ENCODE results near the gene PROX1. TPM values are rescaled to one million over a fixed set of nuclear protein-coding genes. Genes with fewer than 3 reads are reported as not detected.

PROX1 gene
- total and polyA plus RNA-seq, 2 of the 8 experiments (the other 6 are each of a cell fraction or from before 2014, with no cell fraction given): 0.30 to 2.0 TPM

DNA sequence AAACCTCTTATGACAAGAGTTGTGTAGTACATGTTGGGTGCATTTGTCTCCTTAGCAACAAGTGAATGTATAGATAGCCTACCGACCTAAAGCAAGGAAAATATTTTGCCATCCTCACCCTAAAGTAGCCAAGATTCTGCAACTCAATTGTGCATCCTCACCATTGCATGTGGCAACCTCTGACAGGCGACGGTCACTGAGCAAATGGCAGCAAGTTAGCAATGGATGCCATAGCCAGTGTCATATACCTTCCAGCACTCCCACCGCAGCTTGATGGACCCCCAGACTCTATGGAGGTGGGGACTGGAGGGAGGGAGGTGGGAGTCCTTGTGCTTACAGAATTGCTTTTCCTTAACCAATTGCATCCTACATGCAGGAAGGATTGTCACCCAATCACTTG is 17.0 kb downstream of the PROX1 start:
- ChIA-PET CTCF (ENCODE audit: partially characterized antibody) (interaction anchor here (1.6 to 3.1 kb wide), 2 partner anchors 10 to 118 kb away, joined by 6 to 11 read pairs; no protein-coding TSS in a partner anchor), POLR2A (ENCODE audit: partially characterized antibody) (interaction anchor here (1.1 kb wide), 1 partner anchor 15 kb away, joined by 4 read pairs; no protein-coding TSS in a partner anchor)
- H2BK20ac ChIP-seq (ENCODE audit: low read length): no peak overlapping the region
- no peaks in the 10 kb centered on the region for H3K23me2 ChIP-seq (ENCODE audit: low read depth, low read length)
- no peaks in the 10 kb centered on the region for H3K9me3 ChIP-seq (ENCODE audit: insufficient read depth in 2 of 2, low read depth in 1 of 2, low read length in 1 of 2)
- no peak overlapping the region for H3K23ac ChIP-seq (ENCODE audit: insufficient read length)
- H4K20me1 ChIP-seq (replicated peaks in 1 of 2; ENCODE audit: control insufficient read depth in 1 of 2, insufficient read depth in 2 of 2, low read length in 2 of 2): no peaks in the 10 kb centered on the region
- no peak overlapping the region for H4K91ac ChIP-seq (replicated peaks; ENCODE audit: insufficient read length, low read length)
- FAIRE-seq (no peak), DNase-seq (ENCODE audit: low read depth in 1 of 2, low spot score in 2 of 2) (no peak)
- no peaks in the 10 kb centered on the region for H3K79me2 ChIP-seq (ENCODE audit: control insufficient read depth in 1 of 2, insufficient read depth in 2 of 2, low read length in 2 of 2)
- no peak overlapping the region for H4K5ac ChIP-seq (ENCODE audit: insufficient read length, low read depth, low read length)
- 97% methylated on average over 4 of the region's 4 CpGs; no CpG with 5 or more reads in 1 of the 2 experiments for WGBS, 2 experiments (ENCODE audit: extremely low coverage in 1 of 2, insufficient coverage in 1 of 2, insufficient read length in 1 of 2, insufficient replicate concordance in 2 of 2, low coverage in 1 of 2, low lambda C conversion rate in 2 of 2, missing lambda C conversion rate in 1 of 2)
- H2BK5ac ChIP-seq (ENCODE audit: low read depth, low read length): no peak overlapping the region
- no peak overlapping the region for H3K27ac ChIP-seq (ENCODE audit: low read depth, low read length)
- H3K4me1 ChIP-seq (replicated peaks in 1 of 4; ENCODE audit: control insufficient read depth in 3 of 4, insufficient read depth in 4 of 4, low read length in 3 of 4): peaks cover 0 to 3% (median 0%) of the 10 kb centered on the region in 4 experiments; a peak in 1 of 7 replicates
- no peak overlapping the region for H4K8ac ChIP-seq (ENCODE audit: extremely low read depth, insufficient read depth, low read length)
- H3K14ac ChIP-seq (ENCODE audit: insufficient read length): no peak overlapping the region
- H2BK120ac ChIP-seq (replicated peaks; ENCODE audit: low read depth, low read length): no peak overlapping the region
- no peaks in the 10 kb centered on the region for H3K27me3 ChIP-seq (replicated peaks in 1 of 4; ENCODE audit: control insufficient read depth in 3 of 4, extremely low read depth in 1 of 4, insufficient read depth in 3 of 4, low read length in 3 of 4)
- no peak overlapping the region for H2BK12ac ChIP-seq (ENCODE audit: low read depth, low read length)
- H3K4ac ChIP-seq (replicated peaks; ENCODE audit: insufficient read length, low read depth, low read length): no peak overlapping the region
- H3K4me2 ChIP-seq (ENCODE audit: insufficient read depth in 1 of 2, low read depth in 2 of 2, low read length in 2 of 2): no peak overlapping the region
- no peaks in the 10 kb centered on the region for H3K79me1 ChIP-seq (ENCODE audit: low read depth, low read length)
- H3K56ac ChIP-seq (replicated peaks; ENCODE audit: insufficient read length, low read depth, low read length): no peak overlapping the region
- H3K4me3 ChIP-seq (ENCODE audit: extremely low read depth in 1 of 4, insufficient read depth in 2 of 4, low read depth in 3 of 4, low read length in 4 of 4): no peak overlapping the region
- H3K36me3 ChIP-seq (ENCODE audit: control insufficient read depth in 2 of 4, insufficient read depth in 4 of 4, low read length in 3 of 4): no peaks in the 10 kb centered on the region
- no peak overlapping the region for H3K9ac ChIP-seq (replicated peaks in 1 of 4; ENCODE audit: extremely low read depth in 1 of 4, low read depth in 3 of 4, low read length in 3 of 4)
- H2AFZ ChIP-seq (ENCODE audit: low read length): no peak overlapping the region
- no peak for TF ChIP-seq BCL11A (IDR thresholded peaks at IDR 0.05; ENCODE audit: low read depth in 2 of 2, low read length in 2 of 2)
- TF ChIP-seq SP1 (IDR thresholded peaks at IDR 0.05; ENCODE audit: low read depth, low read length): no peak
- TF ChIP-seq CHD2 (IDR thresholded peaks at IDR 0.05; ENCODE audit: low read length): no peak
- no peak overlapping the region for H2BK15ac ChIP-seq (ENCODE audit: low read length)
- H2AK5ac ChIP-seq (ENCODE audit: low read depth, low read length): no peak overlapping the region
- H3K18ac ChIP-seq (ENCODE audit: extremely low read depth, low read length): no peak overlapping the region
